Loucy (cell line): ENCODE measurements around the gene RBM20.

Source experiments
- H2AFZ ChIP-seq: fragments of 200-600 bp; sonication (generic); 2 replicates; pipeline ENCODE4 v1.6.0; 2016; ENCODE audit warnings: antibody characterized with exemption, mild to moderate bottlenecking, low read length, moderate library complexity
- H3F3A ChIP-seq: fragments of 200-600 bp; 2 replicates; pipeline ENCODE4 v1.6.0; 2016; ENCODE audit warnings: antibody characterized with exemption, low read depth, mild to moderate bottlenecking
- H3K27me3 ChIP-seq: fragments of 200-600 bp; sonication (generic); 2 replicates; pipeline ENCODE4 v1.6.1; 2014; ENCODE audit warnings: low read length, mild to moderate bottlenecking; ENCODE audit not compliant: insufficient read depth, poor library complexity, severe bottlenecking
- H3K36me3 ChIP-seq: fragments of 200-600 bp; sonication (generic); 2 replicates; pipeline ENCODE4 v1.6.1; 2016; ENCODE audit warnings: low read length; ENCODE audit not compliant: insufficient read depth
- H3K4me1 ChIP-seq: fragments of 200-600 bp; sonication (generic); 2 replicates; pipeline ENCODE4 v1.5.1; 2014; ENCODE audit warnings: low read length, mild to moderate bottlenecking; ENCODE audit not compliant: insufficient read depth, poor library complexity, severe bottlenecking
- H3K4me2 ChIP-seq: fragments of 200-600 bp; sonication (generic); 2 replicates; pipeline ENCODE4 v1.6.0; 2014; ENCODE audit warnings: antibody characterized with exemption, low read length, low read depth, mild to moderate bottlenecking; ENCODE audit not compliant: poor library complexity, severe bottlenecking
- H3K4me3 ChIP-seq: fragments of 200-600 bp; sonication (generic); 2 replicates; pipeline ENCODE4 v1.5.1; 2014; ENCODE audit warnings: low read length, mild to moderate bottlenecking, mixed read lengths; ENCODE audit not compliant: poor library complexity, severe bottlenecking
- H3K79me2 ChIP-seq: fragments of 200-600 bp; sonication (generic); 2 replicates; pipeline ENCODE4 v1.6.1; 2014; ENCODE audit warnings: low read length; ENCODE audit not compliant: insufficient read depth
- H3K9ac ChIP-seq: fragments of 200-600 bp; sonication (generic); 2 replicates; pipeline ENCODE4 v1.6.0; 2014; ENCODE audit warnings: mild to moderate bottlenecking, low read depth, low read length, moderate library complexity; ENCODE audit not compliant: poor library complexity, severe bottlenecking
- H3K9me2 ChIP-seq: fragments of 200-600 bp; sonication (generic); replicated peaks from 2 replicates; pipeline ENCODE4 v1.6.1; 2016; ENCODE audit warnings: low read depth, low read length, mixed read lengths
- H3K9me3 ChIP-seq: fragments of 200-600 bp; sonication (generic); 2 replicates; pipeline ENCODE4 v1.6.1; 2014; ENCODE audit warnings: mild to moderate bottlenecking, antibody characterized with exemption, low read length, low read depth; ENCODE audit not compliant: insufficient read depth
- H4K20me1 ChIP-seq: fragments of 200-600 bp; sonication (generic); 2 replicates; pipeline ENCODE4 v1.6.0; 2014; ENCODE audit warnings: antibody characterized with exemption, low read length, mild to moderate bottlenecking; ENCODE audit not compliant: insufficient read depth, poor library complexity, severe bottlenecking
- CTCF ChIP-seq: fragments of 200-600 bp; sonication (generic); conservative IDR thresholded peaks from 2 replicates; pipeline ENCODE4 v1.5.1; 2014; ENCODE audit warnings: mild to moderate bottlenecking, antibody characterized with exemption, low read length
- EZH2phosphoT487 ChIP-seq: fragments of 200-600 bp; IDR thresholded peaks from 2 replicates; pipeline ENCODE4 v1.6.1; 2018; ENCODE audit warnings: antibody characterized with exemption, mild to moderate bottlenecking, moderate library complexity, borderline replicate concordance

RBM20 gene

GRCh38 chr10:110798340-110798739, 154.2 kb downstream of the RBM20 start:
- no peaks in the 10 kb centered on the region for H3K4me1 ChIP-seq
- no peaks in the 10 kb centered on the region for H3K36me3 ChIP-seq
- H2AFZ ChIP-seq = no peak overlapping the region
- no peaks in the 10 kb centered on the region for H3F3A ChIP-seq
- no peak overlapping the region for H3K4me2 ChIP-seq
- H3K4me3 ChIP-seq = no peak overlapping the region
- no peaks in the 10 kb centered on the region for H3K9me2 ChIP-seq
- no peak for TF ChIP-seq EZH2phosphoT487
- no peak for TF ChIP-seq CTCF
- no peaks in the 10 kb centered on the region for H3K79me2 ChIP-seq
- no peak overlapping the region for H3K9ac ChIP-seq
- no peaks in the 10 kb centered on the region for H3K9me3 ChIP-seq
- H4K20me1 ChIP-seq = no peaks in the 10 kb centered on the region
- H3K27me3 ChIP-seq = no peaks in the 10 kb centered on the region

GRCh38 chr10:110802090-110802489, 158.0 kb downstream of the RBM20 start:
- H3K9ac ChIP-seq = no peak overlapping the region
- no peak overlapping the region for H3K4me3 ChIP-seq
- H3K9me2 ChIP-seq = no peaks in the 10 kb centered on the region
- no peaks in the 10 kb centered on the region for H3K9me3 ChIP-seq
- no peak overlapping the region for H3K4me2 ChIP-seq
- H4K20me1 ChIP-seq = no peaks in the 10 kb centered on the region
- no peaks in the 10 kb centered on the region for H3K79me2 ChIP-seq
- TF ChIP-seq CTCF = no peak
- no peak for TF ChIP-seq EZH2phosphoT487
- H3K27me3 ChIP-seq = no peaks in the 10 kb centered on the region
- H3K4me1 ChIP-seq = peaks cover 12% of the 10 kb centered on the region
- no peaks in the 10 kb centered on the region for H3K36me3 ChIP-seq
- no peaks in the 10 kb centered on the region for H3F3A ChIP-seq
- H2AFZ ChIP-seq = peak overlapping the region; percentile 65; the same call in 1 of the 2 replicates

GRCh38 chr10:110802551-110803238, 158.6 kb downstream of the RBM20 start:
- Histone ChIP-seq H3K4me1 (peaks cover 12% of the 10 kb centered on the region), H3K79me2 (no peaks in the 10 kb centered on the region), H3K9ac (no peak overlapping the region), H3K27me3 (no peaks in the 10 kb centered on the region), H3K9me3 (no peaks in the 10 kb centered on the region), H3K4me2 (no peak overlapping the region), H3K9me2 (no peaks in the 10 kb centered on the region), H4K20me1 (no peaks in the 10 kb centered on the region), H2AFZ (peak overlapping the region; percentile 65; the same call in 1 of the 2 replicates), H3K4me3 (no peak overlapping the region), H3F3A (no peaks in the 10 kb centered on the region), H3K36me3 (no peaks in the 10 kb centered on the region)
- TF ChIP-seq CTCF (no peak), EZH2phosphoT487 (no peak)
